Measurements from ENCODE around the gene PDGFA.

PDGFA gene

DNA sequence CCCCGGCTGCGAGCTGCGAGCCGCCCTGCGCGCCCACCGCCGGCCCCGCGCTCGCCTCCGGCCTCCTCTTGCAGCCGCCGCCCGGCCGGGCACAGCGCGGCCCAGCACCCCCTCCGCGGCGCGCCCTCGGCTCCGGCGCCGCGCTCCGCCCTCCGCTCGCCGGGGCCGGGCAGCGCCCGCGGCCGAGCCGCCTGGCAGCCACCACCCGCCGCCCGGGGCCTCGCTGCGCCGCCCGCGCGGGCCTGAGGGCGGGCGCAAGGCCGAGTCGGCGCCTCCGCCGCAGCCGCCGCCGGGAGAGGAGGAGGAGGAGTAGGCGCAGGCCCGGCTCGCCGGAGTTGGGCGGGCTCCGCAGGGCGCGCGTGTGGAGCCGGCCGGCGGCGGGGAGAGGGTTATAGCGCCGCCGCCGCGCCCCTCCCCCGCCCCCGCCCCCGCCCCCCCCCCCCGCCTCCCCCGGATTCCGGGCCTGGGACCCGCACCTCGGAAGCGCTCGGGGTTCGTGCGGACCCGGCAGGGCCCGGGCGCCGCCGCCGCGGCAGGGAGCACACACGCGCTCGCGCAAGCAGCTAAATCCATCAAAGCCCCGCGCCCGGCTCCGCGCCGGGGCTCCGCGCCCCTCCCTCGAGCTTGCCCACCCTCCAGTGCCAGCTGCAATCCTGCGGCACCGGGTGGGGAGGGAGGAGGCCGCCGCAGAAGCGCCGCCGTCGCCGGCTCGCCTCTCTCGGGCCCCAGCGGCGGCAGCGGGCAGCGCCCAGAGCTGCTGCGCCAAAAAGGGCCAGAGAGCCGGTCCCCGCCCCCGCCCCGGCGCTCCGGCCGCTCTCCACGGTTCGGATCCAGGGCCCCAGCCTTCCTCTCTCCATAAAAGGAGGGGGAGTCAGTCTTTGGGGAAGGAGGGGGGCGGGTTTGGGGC lies at the start of gene PDGFA:
Gene PDGFA (minus strand): TSS at position 363 of the 907 bp plus-strand sequence. CDS start 845 bp downstream, outside the sequence.
- Histone ChIP-seq H3K4me1 (ENCODE audit: control insufficient read depth, insufficient read depth, low read length) (peaks cover 28% of the 10 kb centered on the region), H3K9me3 (ENCODE audit: control insufficient read depth, insufficient read depth, low read length) (no peaks in the 10 kb centered on the region), H3K27ac (ENCODE audit: low read depth, low read length) (peak within 1 kb of the TSS; percentile 71), H3K9ac (ENCODE audit: low read depth, low read length) (no peak within 1 kb of the TSS), H3K36me3 (ENCODE audit: control insufficient read depth, insufficient read depth, low read length) (no peaks in the 10 kb centered on the region), H3K4me3 (ENCODE audit: low read depth, low read length) (peak within 1 kb of the TSS; percentile 78), H3K27me3 (ENCODE audit: control insufficient read depth, insufficient read depth, low read length) (peaks cover 58% of the 10 kb centered on the region)

DNA sequence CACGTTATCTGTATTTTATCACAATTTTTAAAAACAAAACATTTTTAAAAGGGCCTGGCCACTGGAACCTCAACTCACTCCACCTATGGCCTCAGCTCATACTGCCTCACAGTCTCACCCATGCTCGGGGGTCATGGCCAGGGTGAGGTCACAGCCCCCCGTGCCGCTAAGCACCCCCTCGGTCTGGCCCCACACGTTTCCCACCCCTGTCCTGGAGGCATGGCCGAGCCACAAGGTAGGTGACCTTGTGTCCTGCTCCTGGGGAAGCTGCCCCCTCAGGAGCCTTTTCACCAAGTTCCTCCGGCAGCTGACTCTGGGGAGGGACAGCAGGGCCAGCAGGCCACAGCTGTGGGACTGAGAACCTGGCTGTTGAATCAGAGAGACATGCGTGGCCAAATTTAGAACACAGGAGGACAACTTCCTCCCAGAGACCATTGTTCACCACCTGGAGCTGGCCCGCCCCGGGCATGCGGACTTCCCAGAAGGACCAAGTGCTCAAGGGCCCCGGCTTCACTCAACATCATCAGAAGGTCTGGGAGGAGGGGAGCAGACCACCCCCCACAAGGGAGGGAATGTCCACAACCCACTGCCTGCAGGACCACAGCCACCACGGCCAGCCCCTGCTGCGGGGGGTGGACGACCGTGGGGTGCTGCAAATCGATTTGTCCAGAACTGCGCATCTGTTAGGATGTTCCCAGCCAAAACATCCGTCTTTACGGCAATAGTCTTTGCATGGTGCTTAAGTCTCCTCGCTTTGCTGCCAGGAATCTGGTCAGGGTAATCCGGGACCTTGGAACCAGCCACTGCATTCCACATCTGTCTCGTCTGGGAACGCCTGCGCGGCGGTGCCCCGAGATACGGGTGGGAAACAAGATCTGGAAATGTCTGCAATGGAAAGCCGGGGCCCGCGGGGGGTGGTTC lies 48.6 kb upstream of the PDGFA start:
- no peaks in the 10 kb centered on the region for H3K9me3 ChIP-seq (ENCODE audit: control insufficient read depth, insufficient read depth, low read length)
- H3K9ac ChIP-seq (ENCODE audit: low read depth, low read length): no peak overlapping the region
- H3K4me1 ChIP-seq (ENCODE audit: control insufficient read depth, insufficient read depth, low read length): peaks cover 9% of the 10 kb centered on the region; the same call in 1 of the 2 replicates
- no peaks in the 10 kb centered on the region for H3K36me3 ChIP-seq (ENCODE audit: control insufficient read depth, insufficient read depth, low read length)
- H3K27me3 ChIP-seq (ENCODE audit: control insufficient read depth, insufficient read depth, low read length): no peaks in the 10 kb centered on the region
- H3K27ac ChIP-seq (ENCODE audit: low read depth, low read length): no peak overlapping the region
- no peak overlapping the region for H3K4me3 ChIP-seq (ENCODE audit: low read depth, low read length)

DNA sequence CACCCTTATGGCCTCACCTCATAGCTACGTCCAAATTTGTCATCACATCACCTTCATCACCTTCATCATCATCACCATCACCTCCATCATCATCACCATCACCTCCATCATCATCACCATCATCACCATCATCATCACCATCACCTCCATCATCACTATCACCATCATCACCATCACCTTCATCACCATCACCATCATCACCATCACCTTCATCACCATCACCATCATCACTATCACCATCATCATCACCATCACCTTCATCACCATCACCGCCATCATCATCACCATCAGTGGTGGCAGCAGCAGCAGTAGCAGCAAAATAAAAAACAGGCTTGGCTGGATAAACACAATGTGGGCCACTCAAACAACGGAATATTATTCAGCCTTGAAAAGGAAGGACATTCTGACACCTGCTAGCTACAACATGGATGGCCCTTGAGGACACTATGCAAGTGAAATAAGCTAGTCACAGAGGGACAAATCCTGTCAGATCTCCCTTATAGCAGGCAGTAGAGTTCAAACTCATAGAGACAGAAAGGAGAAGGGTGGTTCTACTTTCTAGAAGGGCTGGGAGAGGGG lies 47.7 kb upstream of the PDGFA start:
- H3K4me1 ChIP-seq (ENCODE audit: control insufficient read depth, insufficient read depth, low read length): peaks cover 3% of the 10 kb centered on the region; the same call in 1 of the 2 replicates
- H3K9me3 ChIP-seq (ENCODE audit: control insufficient read depth, insufficient read depth, low read length): no peaks in the 10 kb centered on the region
- H3K4me3 ChIP-seq (ENCODE audit: low read depth, low read length): no peak overlapping the region
- H3K27me3 ChIP-seq (ENCODE audit: control insufficient read depth, insufficient read depth, low read length): no peaks in the 10 kb centered on the region
- no peaks in the 10 kb centered on the region for H3K36me3 ChIP-seq (ENCODE audit: control insufficient read depth, insufficient read depth, low read length)
- no peak overlapping the region for H3K9ac ChIP-seq (ENCODE audit: low read depth, low read length)
- no peak overlapping the region for H3K27ac ChIP-seq (ENCODE audit: low read depth, low read length)

DNA sequence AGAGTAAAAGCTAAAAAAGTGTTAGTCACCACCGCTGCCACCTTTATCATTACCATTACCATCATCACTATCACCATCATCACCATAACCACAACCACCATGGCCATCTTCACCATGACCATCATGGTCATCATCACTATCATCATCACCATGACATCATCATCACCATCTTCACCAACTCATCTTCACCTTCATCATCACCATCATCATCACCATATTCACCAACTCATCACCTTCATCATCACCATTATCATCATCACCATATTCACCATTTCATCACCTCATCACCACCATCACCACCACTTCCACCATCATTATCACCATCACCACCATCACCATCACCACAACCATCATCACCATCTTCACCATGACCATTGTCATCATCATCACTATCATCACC lies 46.5 kb upstream of the PDGFA start:
- no peaks in the 10 kb centered on the region for H3K9me3 ChIP-seq (ENCODE audit: control insufficient read depth, insufficient read depth, low read length)
- no peaks in the 10 kb centered on the region for H3K36me3 ChIP-seq (ENCODE audit: control insufficient read depth, insufficient read depth, low read length)
- no peak overlapping the region for H3K4me3 ChIP-seq (ENCODE audit: low read depth, low read length)
- no peaks in the 10 kb centered on the region for H3K27me3 ChIP-seq (ENCODE audit: control insufficient read depth, insufficient read depth, low read length)
- no peak overlapping the region for H3K9ac ChIP-seq (ENCODE audit: low read depth, low read length)
- H3K4me1 ChIP-seq (ENCODE audit: control insufficient read depth, insufficient read depth, low read length): no peaks in the 10 kb centered on the region
- no peak overlapping the region for H3K27ac ChIP-seq (ENCODE audit: low read depth, low read length)

DNA sequence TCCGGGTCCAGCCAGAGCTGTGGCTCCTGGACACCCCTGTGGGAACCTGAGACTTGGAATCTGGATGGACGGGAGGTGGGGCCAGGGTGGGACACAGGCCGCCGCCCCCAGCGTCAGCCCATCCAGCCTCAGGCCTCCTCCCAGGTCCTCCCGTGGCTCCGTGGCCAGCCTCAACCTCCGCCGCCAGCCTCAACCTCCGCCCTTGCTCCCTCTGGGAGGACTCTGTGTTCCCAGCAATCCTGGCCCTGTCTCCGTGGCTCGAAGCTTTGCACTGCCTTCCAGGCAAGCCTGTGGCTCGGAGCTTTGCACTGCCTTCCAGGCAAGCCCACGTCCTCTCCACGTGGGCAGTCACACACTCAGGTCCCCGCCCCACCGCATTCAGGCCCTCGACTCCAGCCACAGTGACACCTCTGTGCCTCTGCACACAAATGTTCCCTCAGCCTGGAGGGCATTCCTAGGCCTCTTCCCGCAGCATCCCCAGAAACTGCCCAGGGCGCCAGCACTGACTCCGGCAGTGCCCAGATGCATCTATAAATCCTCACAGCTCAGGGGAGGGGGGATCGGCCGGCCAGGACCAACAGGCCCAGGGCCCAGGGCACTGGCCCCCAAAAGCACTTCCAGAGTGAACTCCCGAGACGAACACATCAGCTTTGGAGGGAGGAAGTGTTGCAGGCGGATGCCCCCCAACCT lies 44.7 kb upstream of the PDGFA start:
- H3K27me3 ChIP-seq (ENCODE audit: control insufficient read depth, insufficient read depth, low read length): no peaks in the 10 kb centered on the region
- no peaks in the 10 kb centered on the region for H3K4me1 ChIP-seq (ENCODE audit: control insufficient read depth, insufficient read depth, low read length)
- H3K9me3 ChIP-seq (ENCODE audit: control insufficient read depth, insufficient read depth, low read length): no peaks in the 10 kb centered on the region
- H3K4me3 ChIP-seq (ENCODE audit: low read depth, low read length): no peak overlapping the region
- no peak overlapping the region for H3K9ac ChIP-seq (ENCODE audit: low read depth, low read length)
- H3K36me3 ChIP-seq (ENCODE audit: control insufficient read depth, insufficient read depth, low read length): no peaks in the 10 kb centered on the region
- H3K27ac ChIP-seq (ENCODE audit: low read depth, low read length): no peak overlapping the region

DNA sequence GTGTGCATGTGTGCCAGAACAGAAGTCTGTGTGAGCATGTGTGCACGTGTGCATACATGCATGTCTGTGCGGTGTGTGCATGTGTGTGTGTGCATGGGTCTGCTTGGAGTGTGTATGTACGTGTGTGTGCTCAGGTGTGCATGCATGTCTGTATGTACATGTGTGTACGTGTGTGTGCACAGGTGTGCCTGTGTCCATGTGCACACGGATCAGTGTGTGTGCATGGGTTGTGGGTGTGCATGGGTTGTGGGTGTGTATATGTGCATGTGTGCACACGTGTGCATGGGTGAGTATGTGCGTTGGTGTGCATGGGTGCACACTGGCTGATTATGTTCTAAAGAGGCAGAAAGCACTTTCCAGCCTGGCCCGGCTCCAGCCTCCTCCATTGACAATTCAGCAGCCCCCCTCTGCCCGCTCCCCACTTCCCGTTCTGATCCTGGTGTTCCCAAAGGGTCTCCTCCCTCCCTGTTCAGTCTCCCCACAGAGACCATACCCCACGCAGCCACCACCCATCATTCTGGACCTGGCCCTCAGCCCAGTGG lies 44.1 kb upstream of the PDGFA start:
- Histone ChIP-seq H3K36me3 (ENCODE audit: control insufficient read depth, insufficient read depth, low read length) (no peaks in the 10 kb centered on the region), H3K4me3 (ENCODE audit: low read depth, low read length) (no peak overlapping the region), H3K9ac (ENCODE audit: low read depth, low read length) (no peak overlapping the region), H3K9me3 (ENCODE audit: control insufficient read depth, insufficient read depth, low read length) (no peaks in the 10 kb centered on the region), H3K27ac (ENCODE audit: low read depth, low read length) (no peak overlapping the region), H3K4me1 (ENCODE audit: control insufficient read depth, insufficient read depth, low read length) (no peaks in the 10 kb centered on the region), H3K27me3 (ENCODE audit: control insufficient read depth, insufficient read depth, low read length) (no peaks in the 10 kb centered on the region)

DNA sequence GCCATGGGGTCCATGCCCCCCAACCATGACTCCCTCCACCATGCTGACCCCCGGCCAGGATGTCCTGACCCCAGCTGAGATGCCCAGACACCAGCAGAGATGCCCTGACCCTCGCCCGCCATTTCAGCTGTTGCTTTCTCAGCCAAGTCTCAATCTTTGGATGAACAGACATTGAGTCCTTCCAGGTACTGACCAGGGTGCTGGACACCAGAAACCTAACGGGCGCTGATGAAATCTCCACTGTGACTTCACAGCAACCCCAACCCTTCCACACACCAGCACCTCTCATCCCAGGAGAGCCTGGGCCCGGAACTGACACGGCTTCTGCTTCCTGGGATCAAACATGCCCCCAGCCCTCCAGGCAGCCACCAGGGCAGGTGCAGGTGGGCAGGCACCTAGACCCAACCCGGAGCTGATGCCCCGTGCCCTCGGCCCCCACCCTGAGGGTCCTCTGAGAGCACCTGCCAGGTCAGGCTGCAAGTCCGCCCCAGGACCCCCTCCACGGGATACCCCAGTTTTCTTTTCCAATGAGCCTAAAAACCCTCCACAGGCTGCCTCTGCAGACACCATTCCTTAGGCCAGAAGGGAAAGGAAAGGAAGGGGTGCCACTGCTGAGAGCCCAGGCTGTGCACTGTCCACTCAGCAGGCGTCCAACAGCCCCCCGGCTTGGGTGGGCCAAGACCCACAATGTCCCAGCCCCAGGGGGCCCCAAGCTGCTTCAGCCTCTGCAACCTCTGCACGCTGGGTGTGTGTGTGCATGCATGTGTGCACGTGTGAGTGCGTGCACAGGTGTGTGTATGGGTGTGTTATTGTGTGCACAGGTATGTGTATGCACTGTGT lies 43.4 kb upstream of the PDGFA start:
- Histone ChIP-seq H3K9ac (ENCODE audit: low read depth, low read length) (no peak overlapping the region), H3K9me3 (ENCODE audit: control insufficient read depth, insufficient read depth, low read length) (no peaks in the 10 kb centered on the region), H3K27ac (ENCODE audit: low read depth, low read length) (no peak overlapping the region), H3K4me1 (ENCODE audit: control insufficient read depth, insufficient read depth, low read length) (no peaks in the 10 kb centered on the region), H3K4me3 (ENCODE audit: low read depth, low read length) (no peak overlapping the region), H3K36me3 (ENCODE audit: control insufficient read depth, insufficient read depth, low read length) (no peaks in the 10 kb centered on the region), H3K27me3 (ENCODE audit: control insufficient read depth, insufficient read depth, low read length) (no peaks in the 10 kb centered on the region)

DNA sequence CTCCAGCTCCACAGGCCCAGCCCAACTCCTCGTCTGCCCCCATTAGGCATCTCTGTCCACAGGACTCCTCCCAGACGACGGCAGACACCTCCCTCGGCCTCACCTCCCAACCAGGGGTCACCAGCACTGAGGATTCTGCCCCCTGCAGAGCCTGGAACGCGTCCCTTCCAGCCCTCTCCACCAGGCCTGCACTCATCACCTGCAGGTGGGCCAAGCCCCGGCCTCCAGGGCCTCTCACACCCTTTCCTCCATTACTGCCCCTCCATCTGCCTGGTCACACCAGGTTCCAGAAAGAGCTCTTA lies 42.7 kb upstream of the PDGFA start:
- Histone ChIP-seq H3K4me1 (ENCODE audit: control insufficient read depth, insufficient read depth, low read length) (no peaks in the 10 kb centered on the region), H3K9me3 (ENCODE audit: control insufficient read depth, insufficient read depth, low read length) (no peaks in the 10 kb centered on the region), H3K9ac (ENCODE audit: low read depth, low read length) (no peak overlapping the region), H3K27me3 (ENCODE audit: control insufficient read depth, insufficient read depth, low read length) (no peaks in the 10 kb centered on the region), H3K4me3 (ENCODE audit: low read depth, low read length) (no peak overlapping the region), H3K27ac (ENCODE audit: low read depth, low read length) (no peak overlapping the region), H3K36me3 (ENCODE audit: control insufficient read depth, insufficient read depth, low read length) (no peaks in the 10 kb centered on the region)

DNA sequence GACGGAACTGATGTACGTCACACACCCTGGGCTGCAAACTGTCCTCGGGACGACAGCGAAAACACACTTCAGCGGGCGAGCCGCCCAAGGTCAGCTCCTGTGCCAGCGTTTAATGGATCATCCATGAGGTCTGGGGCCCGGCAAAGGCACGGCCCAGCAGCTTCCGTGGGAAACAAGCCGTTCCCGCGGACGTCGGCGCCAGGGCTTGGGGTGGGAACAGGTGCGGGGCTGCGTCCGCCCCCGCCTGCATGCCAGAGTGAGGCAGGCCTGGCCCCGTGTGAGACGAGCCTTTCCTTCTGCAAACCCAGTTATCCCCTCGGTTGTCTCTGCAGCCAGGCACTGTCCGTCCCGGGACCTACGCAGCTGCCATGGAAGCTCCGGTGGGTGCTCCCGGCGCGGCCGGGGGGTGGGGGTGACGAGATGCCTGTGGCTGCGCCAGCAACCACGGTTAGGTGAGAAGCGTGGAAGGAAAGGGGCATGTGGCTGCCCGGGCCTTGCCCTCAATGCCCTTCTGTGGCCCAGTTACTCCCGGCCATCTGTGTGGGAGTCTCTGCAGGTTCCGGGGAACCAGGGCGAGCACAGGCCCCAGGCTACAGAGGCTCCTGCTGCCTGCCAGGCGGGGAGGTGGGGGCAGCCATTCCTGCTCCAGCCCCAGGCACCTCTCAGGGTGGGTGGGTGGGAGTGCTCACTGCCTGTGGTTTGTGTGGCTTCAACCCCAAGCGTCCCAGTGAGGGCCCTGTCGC lies 42.2 kb upstream of the PDGFA start:
- Histone ChIP-seq H3K4me1 (ENCODE audit: control insufficient read depth, insufficient read depth, low read length) (no peaks in the 10 kb centered on the region), H3K36me3 (ENCODE audit: control insufficient read depth, insufficient read depth, low read length) (no peaks in the 10 kb centered on the region), H3K27me3 (ENCODE audit: control insufficient read depth, insufficient read depth, low read length) (no peaks in the 10 kb centered on the region), H3K27ac (ENCODE audit: low read depth, low read length) (no peak overlapping the region), H3K9ac (ENCODE audit: low read depth, low read length) (no peak overlapping the region; the same call in 1 of the 2 replicates), H3K4me3 (ENCODE audit: low read depth, low read length) (no peak overlapping the region), H3K9me3 (ENCODE audit: control insufficient read depth, insufficient read depth, low read length) (no peaks in the 10 kb centered on the region)
